ENCODE measurements around the gene ARHGAP45. TPM values are rescaled to one million over a fixed set of nuclear protein-coding genes. Genes with fewer than 3 reads are reported as not detected.
A peak's percentile ranks its signal among the peaks of the same experiment; 100 is the strongest.

ARHGAP45 gene
- total and polyA plus RNA-seq, 2 donors from 2014 or later: 11.8 to 50.0 TPM

- Histone ChIP-seq H3K36me3 (ENCODE audit: control insufficient read depth in 2 of 3, insufficient read depth in 3 of 3, low read length in 3 of 3) (peaks cover 0 to 30% (median 9%) of the 10 kb centered on the region in 3 donors), H3K9ac (ENCODE audit: low read length in 3 of 3) (no peak overlapping the region), H3K27me3 (ENCODE audit: control insufficient read depth, insufficient read depth, low read length) (no peaks in the 10 kb centered on the region), H3K27ac (ENCODE audit: low read depth in 2 of 2, low read length in 2 of 2) (no peak overlapping the region), H3K4me1 (ENCODE audit: control insufficient read depth in 2 of 3, insufficient read depth in 2 of 3, low read depth in 1 of 3, low read length in 3 of 3) (peaks cover 0 to 4% (median 0%) of the 10 kb centered on the region in 3 donors), H3K9me3 (ENCODE audit: control insufficient read depth in 2 of 3, insufficient read depth in 1 of 3, low read length in 3 of 3) (no peaks in the 10 kb centered on the region), H3K4me3 (ENCODE audit: low read length in 3 of 3) (no peak overlapping the region)
- intact Hi-C loops (cut with DNase I): loop anchor here (10.0 kb wide), 1 partner anchor 61 kb away; no protein-coding TSS in a partner anchor
- no peak for TF ChIP-seq CTCF (IDR thresholded peaks at IDR 0.05; ENCODE audit: borderline replicate concordance, extremely low read depth, insufficient read depth)
- peak in 2 of 5 donors; percentile 74 to 78 for DNase-seq
- no peak for FAIRE-seq
Measured at GRCh38 chr19:1123885-1124677, 57.1 kb downstream of the ARHGAP45 start.

GRCh38 chr19:1125601-1126467 lies 58.9 kb downstream of the ARHGAP45 start:
- Histone ChIP-seq H3K4me3 (ENCODE audit: low read length in 3 of 3) (no peak overlapping the region), H3K27me3 (ENCODE audit: control insufficient read depth, insufficient read depth, low read length) (no peaks in the 10 kb centered on the region), H3K9me3 (ENCODE audit: control insufficient read depth in 2 of 3, insufficient read depth in 1 of 3, low read length in 3 of 3) (no peaks in the 10 kb centered on the region), H3K27ac (ENCODE audit: low read depth in 2 of 2, low read length in 2 of 2) (no peak overlapping the region), H3K36me3 (ENCODE audit: control insufficient read depth in 2 of 3, insufficient read depth in 3 of 3, low read length in 3 of 3) (peaks cover 0 to 22% (median 9%) of the 10 kb centered on the region in 3 donors), H3K4me1 (ENCODE audit: control insufficient read depth in 2 of 3, insufficient read depth in 2 of 3, low read depth in 1 of 3, low read length in 3 of 3) (peaks cover 0 to 4% (median 0%) of the 10 kb centered on the region in 3 donors), H3K9ac (ENCODE audit: low read length in 3 of 3) (no peak overlapping the region)
- DNase-seq (no peak), FAIRE-seq (no peak)
- TF ChIP-seq CTCF (IDR thresholded peaks at IDR 0.05; ENCODE audit: borderline replicate concordance, extremely low read depth, insufficient read depth): no peak
- intact Hi-C loops (cut with DNase I): loop anchor here (10.0 kb wide), 1 partner anchor 59 kb away; no protein-coding TSS in a partner anchor

- TF ChIP-seq CTCF (IDR thresholded peaks at IDR 0.05; ENCODE audit: borderline replicate concordance, extremely low read depth, insufficient read depth): no peak
- no peak for DNase-seq
- Histone ChIP-seq H3K36me3 (ENCODE audit: control insufficient read depth in 2 of 3, insufficient read depth in 3 of 3, low read length in 3 of 3) (peaks cover 0 to 14% (median 6%) of the 10 kb centered on the region in 3 donors), H3K27ac (ENCODE audit: low read depth in 2 of 2, low read length in 2 of 2) (no peak overlapping the region), H3K9me3 (ENCODE audit: control insufficient read depth in 2 of 3, insufficient read depth in 1 of 3, low read length in 3 of 3) (no peaks in the 10 kb centered on the region), H3K4me3 (ENCODE audit: low read length in 3 of 3) (no peak overlapping the region), H3K9ac (ENCODE audit: low read length in 3 of 3) (no peak overlapping the region), H3K4me1 (ENCODE audit: control insufficient read depth in 2 of 3, insufficient read depth in 2 of 3, low read depth in 1 of 3, low read length in 3 of 3) (peaks cover 0 to 4% (median 0%) of the 10 kb centered on the region in 3 donors), H3K27me3 (ENCODE audit: control insufficient read depth, insufficient read depth, low read length) (no peaks in the 10 kb centered on the region)
- no peak for FAIRE-seq
- intact Hi-C loops (cut with DNase I): loop anchor here (10.0 kb wide), 1 partner anchor 58 kb away; no protein-coding TSS in a partner anchor
Measured at GRCh38 chr19:1126984-1127760, 60.2 kb downstream of the ARHGAP45 start.

All from kidney (tissue), 14 donors.